NT2/D1 (cell line): Measurements from ENCODE around the gene APCDD1.

Source experiments
- DNase-seq: peaks from one replicate; pipeline ENCODE4 v3.0.0-alpha.2; 2011; ENCODE audit warnings: low read depth, low spot score
- H3K27me3 ChIP-seq: 2 replicates; pipeline ENCODE4 v1.6.0; 2011; ENCODE audit warnings: mild to moderate bottlenecking; ENCODE audit not compliant: insufficient read length, insufficient read depth
- H3K36me3 ChIP-seq: 2 replicates; pipeline ENCODE4 v1.6.1; 2011; ENCODE audit warnings: mild to moderate bottlenecking, low read length, mixed read lengths; ENCODE audit not compliant: insufficient read depth, insufficient read length
- H3K4me1 ChIP-seq: 2 replicates; pipeline ENCODE4 v1.5.1; 2011; ENCODE audit not compliant: insufficient read depth, insufficient read length
- H3K4me3 ChIP-seq: 2 replicates; pipeline ENCODE4 v1.5.1; 2011; ENCODE audit warnings: low read depth; ENCODE audit not compliant: insufficient read length
- H3K9ac ChIP-seq: 2 replicates; pipeline ENCODE4 v1.6.0; 2011; ENCODE audit warnings: low read depth; ENCODE audit not compliant: insufficient read length
- H3K9me3 ChIP-seq: 2 replicates; pipeline ENCODE4 v1.5.1; 2011; ENCODE audit warnings: mild to moderate bottlenecking, low read length; ENCODE audit not compliant: insufficient read depth
- SUZ12 ChIP-seq: IDR thresholded peaks from 2 replicates; pipeline ENCODE4 v1.6.1; 2011; ENCODE audit not compliant: insufficient read length, insufficient read depth; ENCODE audit errors: extremely low read depth
- YY1 ChIP-seq: IDR thresholded peaks from 2 replicates; pipeline ENCODE4 v1.6.1; 2011; ENCODE audit not compliant: insufficient read length, insufficient read depth
- ZNF274 ChIP-seq: IDR thresholded peaks from 2 replicates; pipeline ENCODE4 v1.6.1; 2011; ENCODE audit warnings: mild to moderate bottlenecking, low read depth, low read length

Gene APCDD1

DNA sequence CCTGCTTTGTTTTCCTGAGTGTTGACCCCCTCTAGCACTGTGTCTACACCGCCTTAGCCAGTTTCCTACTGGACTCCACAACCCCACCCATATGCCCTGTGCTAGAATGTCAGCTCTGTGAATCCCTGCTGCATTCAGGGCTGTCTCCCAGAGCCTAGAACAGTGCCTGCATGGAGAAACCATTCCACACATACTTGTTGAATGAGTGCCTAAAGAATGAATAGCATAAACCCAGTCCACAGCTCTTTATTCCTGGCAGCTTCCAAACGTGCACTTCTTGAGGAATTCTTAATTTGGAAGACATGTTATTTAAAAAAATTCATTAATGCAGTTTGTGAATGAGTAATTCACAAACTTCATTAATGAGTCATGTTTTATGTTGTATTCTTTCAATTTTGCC lies 64.9 kb downstream of the APCDD1 start:
- Histone ChIP-seq H3K36me3 (no peaks in the 10 kb centered on the region), H3K9me3 (no peaks in the 10 kb centered on the region), H3K9ac (no peak overlapping the region), H3K27me3 (no peaks in the 10 kb centered on the region), H3K4me3 (no peak overlapping the region), H3K4me1 (no peaks in the 10 kb centered on the region)
- TF ChIP-seq SUZ12 (no peak), YY1 (no peak), ZNF274 (no peak)
- DNase-seq = no peak

DNA sequence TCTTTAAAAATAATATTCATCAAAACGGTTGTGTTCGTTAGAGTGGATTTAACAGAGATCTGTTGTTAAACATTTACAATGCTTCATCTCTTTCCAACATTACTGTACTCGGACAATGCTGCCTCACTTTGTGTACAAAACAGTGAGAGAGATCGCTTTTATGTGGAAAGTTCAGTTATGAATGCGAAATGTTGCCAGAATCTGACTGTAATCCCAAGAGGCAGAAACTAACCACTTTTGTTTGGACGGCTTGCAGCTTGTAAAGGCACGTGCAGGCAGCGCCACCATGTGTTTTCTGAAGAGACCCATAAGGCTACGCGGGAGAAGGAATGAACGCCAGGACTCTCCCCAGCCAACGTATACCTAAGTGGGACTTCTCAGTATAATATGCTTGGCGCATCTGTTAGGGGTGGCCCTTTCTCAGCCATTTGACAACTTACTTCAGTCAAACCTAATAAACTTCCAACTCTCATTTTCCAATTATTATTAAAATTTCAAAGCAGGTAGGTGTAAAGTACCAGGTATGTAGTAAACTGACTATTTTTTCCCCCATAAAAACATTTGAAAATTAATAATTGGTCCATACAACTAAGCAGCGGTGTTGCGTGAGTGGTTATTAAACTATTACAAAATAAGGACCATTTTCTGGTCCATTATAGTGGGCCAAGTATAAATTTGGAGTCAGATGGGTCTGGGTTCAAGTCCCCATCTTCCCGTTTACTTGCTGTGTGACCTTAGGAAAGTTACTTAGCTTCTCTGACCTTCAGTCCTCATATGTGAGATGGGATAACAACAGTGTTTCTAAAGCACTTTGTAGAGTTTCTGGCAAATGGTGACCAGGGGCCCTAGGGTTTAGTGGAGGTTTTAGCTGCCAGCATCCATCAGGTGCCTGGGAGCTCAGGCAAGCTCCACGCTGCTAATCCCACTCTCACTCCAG lies 65.8 kb downstream of the APCDD1 start:
- Histone ChIP-seq H3K27me3 (no peaks in the 10 kb centered on the region), H3K9ac (no peak overlapping the region), H3K36me3 (no peaks in the 10 kb centered on the region), H3K9me3 (no peaks in the 10 kb centered on the region), H3K4me1 (no peaks in the 10 kb centered on the region), H3K4me3 (no peak overlapping the region)
- DNase-seq = peak; percentile 65
- TF ChIP-seq YY1 = no peak
- TF ChIP-seq ZNF274 = no peak
- no peak for TF ChIP-seq SUZ12

DNA sequence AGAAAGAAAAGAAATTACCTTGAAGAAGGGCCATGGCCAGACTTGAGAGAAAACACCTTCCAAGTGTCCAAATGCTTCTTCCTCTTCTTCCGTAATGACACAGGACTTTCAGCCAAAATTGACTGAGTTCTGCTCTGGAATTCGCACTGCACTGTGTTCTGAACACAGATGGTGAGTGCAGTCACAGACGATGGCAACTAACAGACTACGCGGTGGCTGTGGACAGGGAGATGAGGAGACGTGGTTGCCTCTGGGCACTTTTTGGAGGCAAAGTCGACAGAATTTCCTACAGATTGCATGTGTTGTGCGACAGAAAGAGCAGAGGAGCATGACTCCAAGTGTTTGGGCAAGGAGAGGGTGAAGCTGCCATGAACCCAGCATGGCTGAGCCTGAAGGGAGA lies 67.1 kb downstream of the APCDD1 start:
- DNase-seq = no peak
- no peaks in the 10 kb centered on the region for H3K4me1 ChIP-seq
- H3K9me3 ChIP-seq = no peaks in the 10 kb centered on the region
- no peak overlapping the region for H3K9ac ChIP-seq
- H3K27me3 ChIP-seq = no peaks in the 10 kb centered on the region
- no peak for TF ChIP-seq YY1
- TF ChIP-seq SUZ12 = no peak
- no peak for TF ChIP-seq ZNF274
- H3K4me3 ChIP-seq = no peak overlapping the region
- H3K36me3 ChIP-seq = no peaks in the 10 kb centered on the region

DNA sequence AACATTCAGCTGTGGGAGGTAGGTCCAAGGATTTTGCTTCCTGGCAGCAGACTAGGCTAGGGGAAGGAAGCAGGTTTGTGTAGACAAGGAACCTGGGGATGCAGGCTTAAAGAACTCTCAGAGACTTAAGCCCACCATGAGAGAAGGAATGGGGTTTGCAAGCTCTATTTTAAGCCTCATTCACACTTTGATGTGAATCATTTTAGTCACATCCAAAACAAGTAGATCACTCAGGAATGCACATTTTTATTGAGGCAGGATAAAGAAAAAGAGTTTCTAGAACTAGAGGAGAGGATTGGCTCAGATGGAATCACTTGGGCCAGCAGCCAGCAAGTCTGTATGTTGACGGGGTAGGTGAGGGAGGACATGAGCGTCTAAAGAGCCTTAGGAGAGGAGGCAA lies 68.1 kb downstream of the APCDD1 start:
- Histone ChIP-seq H3K9me3 (no peaks in the 10 kb centered on the region), H3K36me3 (no peaks in the 10 kb centered on the region), H3K27me3 (no peaks in the 10 kb centered on the region), H3K9ac (no peak overlapping the region), H3K4me3 (no peak overlapping the region), H3K4me1 (no peaks in the 10 kb centered on the region)
- no peak for TF ChIP-seq SUZ12
- no peak for TF ChIP-seq YY1
- TF ChIP-seq ZNF274 = no peak
- DNase-seq = no peak

DNA sequence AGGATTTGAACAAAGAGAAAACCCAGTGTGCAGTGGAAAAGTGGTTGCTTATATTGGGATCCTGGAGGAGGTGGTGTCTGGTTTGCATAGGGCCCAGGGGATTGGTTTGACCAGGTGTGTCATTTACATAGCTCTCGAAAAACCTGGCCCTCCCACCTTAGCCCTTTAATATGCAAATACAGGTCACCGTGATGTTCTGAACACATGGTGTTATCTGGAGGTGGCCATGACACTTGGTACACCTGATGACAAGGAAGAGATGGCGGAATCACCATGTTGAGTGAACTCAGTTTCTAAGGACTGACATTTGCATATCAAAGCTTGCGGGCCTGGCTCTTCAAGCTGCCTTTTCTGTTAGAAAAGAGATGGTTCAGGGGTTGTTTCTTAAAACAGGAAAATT lies 69.1 kb downstream of the APCDD1 start:
- no peaks in the 10 kb centered on the region for H3K9me3 ChIP-seq
- H3K27me3 ChIP-seq = no peaks in the 10 kb centered on the region
- no peak overlapping the region for H3K9ac ChIP-seq
- no peaks in the 10 kb centered on the region for H3K4me1 ChIP-seq
- no peak for DNase-seq
- H3K36me3 ChIP-seq = no peaks in the 10 kb centered on the region
- no peak overlapping the region for H3K4me3 ChIP-seq
- TF ChIP-seq YY1 (no peak), ZNF274 (no peak), SUZ12 (no peak)

DNA sequence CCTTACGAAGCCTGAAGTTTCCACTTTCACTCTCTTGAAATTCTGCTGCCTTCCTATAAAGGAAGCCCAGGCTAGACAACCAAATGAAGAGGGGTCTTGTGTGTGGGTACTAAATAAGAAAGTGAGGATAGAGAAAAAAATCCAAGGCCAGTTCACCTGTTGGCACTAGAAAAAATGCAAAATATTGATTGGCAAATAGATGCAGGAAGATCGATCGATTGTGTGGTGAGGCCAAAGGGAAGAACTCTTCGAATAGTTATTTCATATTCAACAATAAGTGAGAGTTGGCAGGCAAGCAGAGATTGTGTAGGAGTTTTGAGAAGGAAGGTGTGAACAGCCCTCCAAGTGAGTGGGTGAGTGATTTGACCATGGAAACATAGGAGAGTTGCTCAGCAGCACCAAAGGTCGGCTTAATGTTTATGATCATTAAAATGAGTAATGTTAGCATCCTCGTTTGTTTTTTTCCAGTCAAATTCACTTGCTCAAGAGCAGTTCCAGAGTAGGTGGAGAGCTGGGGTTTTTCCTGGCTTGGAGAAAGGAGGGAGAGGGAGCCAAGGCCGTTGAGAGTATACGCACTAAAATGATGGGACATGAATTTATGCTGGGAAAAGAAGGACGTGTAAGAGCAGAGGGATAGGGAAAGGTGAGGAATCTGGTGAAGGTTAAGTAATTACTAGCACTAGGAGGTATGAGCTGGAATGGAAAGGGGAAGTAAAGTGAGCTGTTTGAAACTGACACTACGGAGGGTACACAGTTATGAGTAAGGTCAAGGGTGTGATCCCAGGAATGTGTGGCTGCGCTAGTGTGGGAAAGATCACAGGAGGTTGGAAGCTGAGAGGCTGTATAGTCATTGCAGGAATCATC lies 70.3 kb downstream of the APCDD1 start:
- TF ChIP-seq YY1 (no peak), SUZ12 (no peak), ZNF274 (no peak)
- Histone ChIP-seq H3K36me3 (no peaks in the 10 kb centered on the region), H3K4me1 (no peaks in the 10 kb centered on the region), H3K27me3 (no peaks in the 10 kb centered on the region), H3K9ac (no peak overlapping the region), H3K9me3 (no peaks in the 10 kb centered on the region), H3K4me3 (no peak overlapping the region)
- no peak for DNase-seq

DNA sequence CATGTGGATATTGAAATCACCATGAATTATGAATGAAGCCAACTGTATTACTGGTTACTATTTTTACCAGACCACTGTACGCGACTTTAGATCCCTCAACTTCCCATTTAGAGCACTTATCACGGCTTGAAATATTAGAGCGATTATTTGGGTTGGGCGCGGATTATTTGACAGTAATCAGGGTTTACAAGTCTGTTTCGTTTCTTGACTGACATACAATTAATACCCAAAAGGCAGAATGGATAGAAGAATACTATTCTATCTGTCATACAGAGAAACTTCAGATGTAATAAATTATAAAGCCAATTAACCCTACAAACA lies 70.9 kb downstream of the APCDD1 start:
- no peaks in the 10 kb centered on the region for H3K9me3 ChIP-seq
- no peak for DNase-seq
- TF ChIP-seq YY1 (no peak), ZNF274 (no peak), SUZ12 (no peak)
- H3K4me1 ChIP-seq = no peaks in the 10 kb centered on the region
- H3K27me3 ChIP-seq = no peaks in the 10 kb centered on the region
- peaks cover 1% of the 10 kb centered on the region for H3K36me3 ChIP-seq
- H3K9ac ChIP-seq = no peak overlapping the region
- H3K4me3 ChIP-seq = peak overlapping the region; percentile 89
